IPS DF 6.9 (cell line): Measurements from ENCODE around the gene CYP4X1.
A peak's percentile ranks its signal among the peaks of the same experiment; 100 is the strongest.
"Not testable (repeated sequence)": the region's sequence is repeated elsewhere in the genome, so short reads cannot be mapped to it uniquely, and the experiment has no call there.

ENCODE experiments used
- DNase-seq: peaks from one replicate; pipeline ENCODE4 v3.0.0-alpha.2; 2013; ENCODE audit warnings: low read depth, low spot score
- H3K27ac ChIP-seq: one replicate; pipeline ENCODE4 v1.5.1; 2013; ENCODE audit warnings: low read length, control low read depth
- H3K27me3 ChIP-seq: 2 replicates; pipeline ENCODE4 v1.6.1; 2013; ENCODE audit warnings: mild to moderate bottlenecking, low read length; ENCODE audit not compliant: control insufficient read depth, insufficient read depth
- H3K36me3 ChIP-seq: 2 replicates; pipeline ENCODE4 v1.6.1; 2013; ENCODE audit warnings: low read length; ENCODE audit not compliant: control insufficient read depth, insufficient read depth
- H3K4me1 ChIP-seq: 2 replicates; pipeline ENCODE4 v1.6.1; 2013; ENCODE audit warnings: low read length; ENCODE audit not compliant: control insufficient read depth, insufficient read depth
- H3K4me3 ChIP-seq: 2 replicates; pipeline ENCODE4 v1.5.1; 2013; ENCODE audit warnings: mild to moderate bottlenecking, low read length
- H3K9me3 ChIP-seq: 2 replicates; pipeline ENCODE4 v1.6.1; 2013; ENCODE audit warnings: low read length, inconsistent platforms; ENCODE audit not compliant: control insufficient read depth, insufficient read depth
- WGBS: extraction: QIAGEN DNeasy Blood & Tissue Kit; methylation state at CpG from one replicate; pipeline ENCODE4 v1.1.7; 2013; ENCODE audit warnings: mixed read lengths, missing lambda C conversion rate; ENCODE audit not compliant: insufficient read length, insufficient coverage; 5-methylcytosine and 5-hydroxymethylcytosine counted together

Gene CYP4X1

GRCh38 chr1:47023268-47024140 is at the start of gene CYP4X1:
TSS of gene CYP4X1 (plus strand) at chr1:47023669. CDS start at chr1:47023818, 149 bp downstream.
- Histone ChIP-seq H3K36me3 (no peaks in the 10 kb centered on the region), H3K9me3 (no peaks in the 10 kb centered on the region), H3K27me3 (no peaks in the 10 kb centered on the region), H3K4me3 (peak within 1 kb of the TSS; percentile 49; the same call in 1 of the 2 replicates), H3K27ac (no peak within 1 kb of the TSS), H3K4me1 (peaks cover 2% of the 10 kb centered on the region; the same call in 1 of the 2 replicates)
- no CpG with 5 or more reads among the region's 49 CpGs for WGBS
- DNase-seq = no peak

GRCh38 chr1:46983166-46983829 is 40.2 kb upstream of the CYP4X1 start:
- H3K9me3 ChIP-seq = no peaks in the 10 kb centered on the region
- H3K27ac ChIP-seq = no peak overlapping the region
- no peaks in the 10 kb centered on the region for H3K27me3 ChIP-seq
- H3K4me1 ChIP-seq = peaks cover 14% of the 10 kb centered on the region
- H3K36me3 ChIP-seq = no peaks in the 10 kb centered on the region
- no CpG with 5 or more reads among the region's 7 CpGs for WGBS
- DNase-seq = no peak
- no peak overlapping the region for H3K4me3 ChIP-seq

GRCh38 chr1:46983830-46984586 is 39.5 kb upstream of the CYP4X1 start:
- no peak for DNase-seq
- no CpG with 5 or more reads among the region's 3 CpGs for WGBS
- Histone ChIP-seq H3K4me1 (peaks cover 14% of the 10 kb centered on the region), H3K36me3 (no peaks in the 10 kb centered on the region), H3K9me3 (no peaks in the 10 kb centered on the region), H3K27me3 (no peaks in the 10 kb centered on the region), H3K4me3 (no peak overlapping the region), H3K27ac (no peak overlapping the region)

GRCh38 chr1:46990541-46990940 is 32.9 kb upstream of the CYP4X1 start:
- not testable (repeated sequence) for H3K36me3 ChIP-seq, H3K27me3 ChIP-seq, DNase-seq, H3K27ac ChIP-seq, H3K4me1 ChIP-seq, H3K9me3 ChIP-seq, H3K4me3 ChIP-seq
- no CpG with 5 or more reads among the region's 2 CpGs for WGBS

- H3K36me3 ChIP-seq = no peaks in the 10 kb centered on the region
- WGBS = no CpG with 5 or more reads among the region's 13 CpGs
- H3K4me1 ChIP-seq = no peaks in the 10 kb centered on the region
- H3K9me3 ChIP-seq = no peaks in the 10 kb centered on the region
- no peaks in the 10 kb centered on the region; the same call in 1 of the 2 replicates for H3K27me3 ChIP-seq
- H3K4me3 ChIP-seq = no peak overlapping the region
- H3K27ac ChIP-seq = no peak overlapping the region
- DNase-seq = no peak
Measured at GRCh38 chr1:46991083-46991923, 32.2 kb upstream of the CYP4X1 start.

GRCh38 chr1:46996659-46997281 is 26.7 kb upstream of the CYP4X1 start:
- Histone ChIP-seq H3K9me3 (no peaks in the 10 kb centered on the region), H3K27me3 (no peaks in the 10 kb centered on the region; the same call in 1 of the 2 replicates), H3K4me1 (no peaks in the 10 kb centered on the region), H3K4me3 (no peak overlapping the region), H3K36me3 (no peaks in the 10 kb centered on the region), H3K27ac (no peak overlapping the region)
- no peak for DNase-seq
- no CpG with 5 or more reads among the region's 3 CpGs for WGBS

GRCh38 chr1:47002211-47002610 is 21.3 kb upstream of the CYP4X1 start:
- H3K27ac ChIP-seq = no peak overlapping the region
- 100% methylated on average over 1 of the region's 1 CpG for WGBS
- no peaks in the 10 kb centered on the region for H3K4me1 ChIP-seq
- H3K4me3 ChIP-seq = no peak overlapping the region
- H3K27me3 ChIP-seq = no peaks in the 10 kb centered on the region
- DNase-seq = no peak
- H3K36me3 ChIP-seq = no peaks in the 10 kb centered on the region
- no peaks in the 10 kb centered on the region for H3K9me3 ChIP-seq

GRCh38 chr1:47003896-47004403 is 19.5 kb upstream of the CYP4X1 start:
- Histone ChIP-seq H3K4me1 (no peaks in the 10 kb centered on the region), H3K27ac (no peak overlapping the region), H3K4me3 (no peak overlapping the region), H3K9me3 (no peaks in the 10 kb centered on the region), H3K36me3 (no peaks in the 10 kb centered on the region), H3K27me3 (no peaks in the 10 kb centered on the region)
- no peak for DNase-seq
- 100% methylated on average over 1 of the region's 5 CpGs for WGBS

- not testable (repeated sequence) for H3K36me3 ChIP-seq, H3K4me1 ChIP-seq, H3K27me3 ChIP-seq, DNase-seq, H3K9me3 ChIP-seq, H3K4me3 ChIP-seq, H3K27ac ChIP-seq
- no CpG with 5 or more reads among the region's 9 CpGs for WGBS
Measured at GRCh38 chr1:47006437-47006836, 17.0 kb upstream of the CYP4X1 start.
